ENCODE data around the gene MAGI3. TPM values are rescaled to one million over a fixed set of nuclear protein-coding genes. Genes with fewer than 3 reads are reported as not detected.
A peak's percentile ranks its signal among the peaks of the same experiment; 100 is the strongest.

The MAGI3 gene
- total RNA-seq, 1 donor from 2014 or later = 7.0 TPM

GRCh38 chr1:113388017-113388620 is 2.2 kb upstream of the MAGI3 start:
- DNase-seq (ENCODE audit: extremely low spot score, unreplicated experiment) = no peak
- Mint-ChIP-seq H3K27me3 (ENCODE audit: unreplicated experiment) (no peaks in the 10 kb centered on the region), H3K4me1 (ENCODE audit: unreplicated experiment) (peaks cover 30% of the 10 kb centered on the region), H3K9me3 (ENCODE audit: unreplicated experiment) (peaks cover 4% of the 10 kb centered on the region), H3K4me3 (ENCODE audit: unreplicated experiment) (no peak overlapping the region), H3K27ac (ENCODE audit: unreplicated experiment) (no peak overlapping the region), H3K36me3 (ENCODE audit: unreplicated experiment) (no peaks in the 10 kb centered on the region)
- no peak for TF ChIP-seq CTCF (IDR thresholded peaks at IDR 0.05)

GRCh38 chr1:113388621-113389358 is 1.5 kb upstream of the MAGI3 start:
- Mint-ChIP-seq H3K9me3 (ENCODE audit: unreplicated experiment) (peaks cover 4% of the 10 kb centered on the region), H3K27ac (ENCODE audit: unreplicated experiment) (peak overlapping the region; percentile 81), H3K36me3 (ENCODE audit: unreplicated experiment) (no peaks in the 10 kb centered on the region), H3K27me3 (ENCODE audit: unreplicated experiment) (no peaks in the 10 kb centered on the region), H3K4me1 (ENCODE audit: unreplicated experiment) (peaks cover 30% of the 10 kb centered on the region), H3K4me3 (ENCODE audit: unreplicated experiment) (peak overlapping the region; percentile 86)
- DNase-seq (ENCODE audit: extremely low spot score, unreplicated experiment) = no peak
- no peak for TF ChIP-seq CTCF (IDR thresholded peaks at IDR 0.05)

- no peak for DNase-seq (ENCODE audit: extremely low spot score, unreplicated experiment)
- Mint-ChIP-seq H3K36me3 (ENCODE audit: unreplicated experiment) (no peaks in the 10 kb centered on the region), H3K27me3 (ENCODE audit: unreplicated experiment) (no peaks in the 10 kb centered on the region), H3K4me1 (ENCODE audit: unreplicated experiment) (peaks cover 30% of the 10 kb centered on the region), H3K9me3 (ENCODE audit: unreplicated experiment) (peaks cover 4% of the 10 kb centered on the region), H3K4me3 (ENCODE audit: unreplicated experiment) (peak overlapping the region; percentile 86), H3K27ac (ENCODE audit: unreplicated experiment) (peak overlapping the region; percentile 81)
- TF ChIP-seq CTCF (IDR thresholded peaks at IDR 0.05) = no peak
Observed at GRCh38 chr1:113389359-113389952, 859 bp upstream of the MAGI3 start.

GRCh38 chr1:113390871-113391648 is 745 bp downstream of the MAGI3 start:
- H3K4me1 Mint-ChIP-seq (ENCODE audit: unreplicated experiment) = peaks cover 32% of the 10 kb centered on the region
- H3K4me3 Mint-ChIP-seq (ENCODE audit: unreplicated experiment) = peak overlapping the region; percentile 86
- H3K36me3 Mint-ChIP-seq (ENCODE audit: unreplicated experiment) = no peaks in the 10 kb centered on the region
- H3K9me3 Mint-ChIP-seq (ENCODE audit: unreplicated experiment) = peaks cover 4% of the 10 kb centered on the region
- no peaks in the 10 kb centered on the region for H3K27me3 Mint-ChIP-seq (ENCODE audit: unreplicated experiment)
- TF ChIP-seq CTCF (IDR thresholded peaks at IDR 0.05) = peak; percentile 14
- H3K27ac Mint-ChIP-seq (ENCODE audit: unreplicated experiment) = peak overlapping the region; percentile 27
- peak; percentile 84 for DNase-seq (ENCODE audit: extremely low spot score, unreplicated experiment)
